PC-3 (cell line): ENCODE data around the gene WBP4. TPM values are rescaled to one million over a fixed set of nuclear protein-coding genes. Genes with fewer than 3 reads are reported as not detected.

Source experiments
- ATAC-seq: fragments of 200-7000 bp; cut with Tn5 transposase; 2 replicates; pipeline ENCODE4 v1.9.1; 2020; ENCODE audit warnings: mild to moderate bottlenecking, moderate library complexity
- BruUV-seq: library from RNA; stranded (reverse); fragments of 400-500 nt; replicated peaks from 2 replicates; lab custom pipeline; 2021; lab: Mats Ljungman, UMichigan
- CTCF ChIA-PET: fragments of 300-600 bp; sonication (Branson Sonifier 250); formaldehyde crosslinking; loops from one replicate; lab custom pipeline; 2022; ENCODE audit warnings: antibody characterized with exemption; lab: Charles Lee
- POLR2A ChIA-PET: fragments of 300-600 bp; sonication (Branson Sonifier 250); formaldehyde crosslinking; loops from one replicate; lab custom pipeline; 2022; ENCODE audit warnings: antibody characterized with exemption; ENCODE audit not compliant: unreplicated experiment; lab: Charles Lee
- DNase-seq: peaks from one replicate; pipeline ENCODE4 v3.0.0-alpha.2; 2015
- H2AFZ ChIP-seq: fragments of 300-600 bp; sonication (generic); 2 replicates; pipeline ENCODE4 v1.6.0; 2016; ENCODE audit warnings: antibody characterized with exemption, low read length
- H3F3A ChIP-seq: fragments of 300-600 bp; sonication (generic); one replicate; pipeline ENCODE4 v1.6.0; 2017; ENCODE audit warnings: antibody characterized with exemption, low read length, control low read depth, mild to moderate bottlenecking; ENCODE audit not compliant: unreplicated experiment
- H3K27ac ChIP-seq: fragments of 300-600 bp; sonication (generic); 2 replicates; pipeline ENCODE4 v1.5.1; 2016; ENCODE audit warnings: mild to moderate bottlenecking, low read length
- H3K27me3 ChIP-seq: fragments of 300-600 bp; sonication (generic); 2 replicates; pipeline ENCODE4 v1.6.1; 2016; ENCODE audit warnings: low read length, mixed read lengths
- H3K36me3 ChIP-seq: fragments of 300-600 bp; sonication (generic); 2 replicates; pipeline ENCODE4 v1.6.1; 2016; ENCODE audit warnings: low read depth, mixed run types, low read length, mixed read lengths
- H3K4me1 ChIP-seq: fragments of 300-600 bp; sonication (generic); 2 replicates; pipeline ENCODE4 v1.5.1; 2016; ENCODE audit warnings: low read length; ENCODE audit not compliant: insufficient read depth
- H3K4me2 ChIP-seq: fragments of 300-600 bp; sonication (generic); 2 replicates; pipeline ENCODE4 v1.6.0; 2016; ENCODE audit warnings: low read length
- H3K4me3 ChIP-seq: fragments of 300-600 bp; sonication (generic); 2 replicates; pipeline ENCODE4 v1.5.1; 2016; ENCODE audit warnings: mild to moderate bottlenecking, low read length, mixed read lengths
- H3K79me2 ChIP-seq: fragments of 300-600 bp; sonication (generic); 2 replicates; pipeline ENCODE4 v1.6.1; 2017; ENCODE audit warnings: low read length, mixed read lengths
- H3K9ac ChIP-seq: fragments of 300-600 bp; sonication (generic); 2 replicates; pipeline ENCODE4 v1.6.0; 2016; ENCODE audit warnings: mild to moderate bottlenecking, low read length
- H3K9me2 ChIP-seq: fragments of 300-600 bp; sonication (generic); replicated peaks from 2 replicates; pipeline ENCODE4 v1.6.1; 2016; ENCODE audit warnings: mixed run types, low read length, mixed read lengths
- H3K9me3 ChIP-seq: fragments of 300-600 bp; sonication (generic); 2 replicates; pipeline ENCODE4 v1.6.1; 2016; ENCODE audit warnings: low read length, mixed read lengths
- H4K20me1 ChIP-seq: fragments of 300-600 bp; sonication (generic); 2 replicates; pipeline ENCODE4 v1.6.1; 2016; ENCODE audit warnings: low read length, mixed read lengths
- CTCF ChIP-seq: fragments of 300-600 bp; sonication (generic); conservative IDR thresholded peaks from 2 replicates; pipeline ENCODE4 v1.5.1; 2017; ENCODE audit warnings: antibody characterized with exemption, low read depth, mild to moderate bottlenecking, low read length
- EZH2 ChIP-seq: fragments of 300-600 bp; sonication (generic); IDR thresholded peaks from one replicate; pipeline ENCODE4 v1.6.1; 2017; ENCODE audit warnings: antibody characterized with exemption, mild to moderate bottlenecking, low read length; ENCODE audit not compliant: unreplicated experiment
- EZH2phosphoT487 ChIP-seq: fragments of 300-600 bp; sonication (generic); IDR thresholded peaks from 2 replicates; pipeline ENCODE4 v1.6.1; 2018; ENCODE audit warnings: mild to moderate bottlenecking, antibody characterized with exemption, low read length, borderline replicate concordance
- intact Hi-C: fragments of 100-400 bp; cut with micrococcal nuclease; formaldehyde crosslinking; loops from 2 replicates; pipeline ENCODE4 v1.9.0; 2023
- total RNA-seq: library from RNA; depleted of rRNA; stranded (reverse); fragments of >200 nt; gene quantifications from 2 replicates; pipeline ENCODE4 v1.2.3, GENCODE V29; 2014

The WBP4 gene
- total RNA-seq, 1 experiment from 2014 or later, result 7.3 TPM

GRCh38 chr13:41111454-41111853, 50.1 kb downstream of the WBP4 start:
- Histone ChIP-seq H3K9ac (no peak overlapping the region), H3K27ac (no peak overlapping the region), H3F3A (no peaks in the 10 kb centered on the region), H3K4me2 (no peak overlapping the region), H2AFZ (no peak overlapping the region), H3K9me2 (no peaks in the 10 kb centered on the region), H3K4me3 (no peak overlapping the region), H3K27me3 (no peaks in the 10 kb centered on the region), H3K4me1 (no peaks in the 10 kb centered on the region), H3K36me3 (no peaks in the 10 kb centered on the region), H3K9me3 (no peaks in the 10 kb centered on the region), H3K79me2 (no peaks in the 10 kb centered on the region), H4K20me1 (no peaks in the 10 kb centered on the region)
- no TSS peak for BruUV-seq
- ATAC-seq (no peak), DNase-seq (no peak)
- intact Hi-C loops, result no loop called here
- no peak for TF ChIP-seq EZH2phosphoT487
- TF ChIP-seq EZH2, result no peak
- no peak for TF ChIP-seq CTCF
- ChIA-PET POLR2A (no interaction called here), CTCF (interaction anchor here (1.2 kb wide), 1 partner anchor 85 kb away, joined by 5 read pairs; no protein-coding TSS in a partner anchor)

GRCh38 chr13:41117869-41118268, 56.6 kb downstream of the WBP4 start:
- ChIA-PET POLR2A (no interaction called here), CTCF (interaction anchor here (0.5 kb wide), 1 partner anchor 98 kb away, joined by 3 read pairs; no protein-coding TSS in a partner anchor)
- no TSS peak for BruUV-seq
- Histone ChIP-seq H3K9me3 (no peaks in the 10 kb centered on the region), H3K9me2 (no peaks in the 10 kb centered on the region), H3K4me2 (no peak overlapping the region), H3K79me2 (no peaks in the 10 kb centered on the region), H2AFZ (no peak overlapping the region), H4K20me1 (no peaks in the 10 kb centered on the region), H3K27ac (no peak overlapping the region), H3K9ac (no peak overlapping the region), H3F3A (no peaks in the 10 kb centered on the region), H3K4me3 (no peak overlapping the region), H3K4me1 (no peaks in the 10 kb centered on the region), H3K27me3 (no peaks in the 10 kb centered on the region), H3K36me3 (no peaks in the 10 kb centered on the region)
- intact Hi-C loops, result no loop called here
- TF ChIP-seq CTCF (no peak), EZH2phosphoT487 (no peak), EZH2 (no peak)
- ATAC-seq (no peak; the same call in 1 of the 2 replicates), DNase-seq (no peak)

- Histone ChIP-seq H2AFZ (no peak overlapping the region), H3K79me2 (peaks cover 8% of the 10 kb centered on the region), H3K4me3 (no peak overlapping the region), H4K20me1 (no peaks in the 10 kb centered on the region), H3K9me2 (no peaks in the 10 kb centered on the region), H3K4me2 (no peak overlapping the region), H3K27me3 (no peaks in the 10 kb centered on the region), H3K27ac (no peak overlapping the region), H3K4me1 (no peaks in the 10 kb centered on the region), H3K9me3 (no peaks in the 10 kb centered on the region), H3K36me3 (no peaks in the 10 kb centered on the region; the same call in 1 of the 2 replicates), H3K9ac (no peak overlapping the region), H3F3A (no peaks in the 10 kb centered on the region)
- ChIA-PET CTCF (no interaction called here), POLR2A (no interaction called here)
- DNase-seq (no peak), ATAC-seq (no peak)
- intact Hi-C loops, result no loop called here
- no TSS peak for BruUV-seq
- TF ChIP-seq EZH2phosphoT487, result no peak
- no peak for TF ChIP-seq CTCF
- no peak for TF ChIP-seq EZH2
Measured at GRCh38 chr13:41122838-41123237, 61.5 kb downstream of the WBP4 start.
